Lower lobe of right lung (tissue), 2 donors: ENCODE results near the gene RUNX3. TPM values are rescaled to one million over a fixed set of nuclear protein-coding genes. Genes with fewer than 3 reads are reported as not detected.

Experiments used
- ATAC-seq, 2 donors: fragments of 200-7000 bp; cut with Tn5 transposase; one replicate each; pipeline ENCODE4 v1.9.1; 2020 to 2022; ENCODE audit warnings: mild to moderate bottlenecking in 2 of 2, moderate library complexity in 2 of 2
- DNase-seq: peaks from one replicate; pipeline ENCODE4 v3.0.0-alpha.2; 2020
- H3K27ac ChIP-seq: fragments of 200-600 bp; one replicate; pipeline ENCODE4 v1.8.0; 2022
- H3K27me3 ChIP-seq: fragments of 200-600 bp; one replicate; pipeline ENCODE4 v1.8.0; 2022; ENCODE audit warnings: low read depth
- H3K36me3 ChIP-seq: fragments of 200-600 bp; one replicate; pipeline ENCODE4 v1.8.0; 2022; ENCODE audit warnings: mild to moderate bottlenecking
- H3K4me1 ChIP-seq: fragments of 200-600 bp; one replicate; pipeline ENCODE4 v1.8.0; 2022
- H3K4me3 ChIP-seq: fragments of 200-600 bp; one replicate; pipeline ENCODE4 v1.8.0; 2022; ENCODE audit warnings: mild to moderate bottlenecking
- H3K9me3 ChIP-seq: fragments of 200-600 bp; one replicate; pipeline ENCODE4 v1.8.0; 2022
- CTCF ChIP-seq: fragments of 200-600 bp; IDR thresholded peaks from one replicate; pipeline ENCODE4 v1.8.0; 2022; ENCODE audit warnings: antibody characterized with exemption, mild to moderate bottlenecking
- intact Hi-C: fragments of 100-400 bp; cut with DNase I; formaldehyde crosslinking; loops from one replicate; pipeline ENCODE4 v1.11.0; 2022
- total RNA-seq: library from RNA; stranded (reverse); fragmentation: NEBNext Ultra II Directional; extraction: Animal tissue kit (Norgen Biotek cat#: 25700); gene quantifications from one replicate; pipeline ENCODE4 v1.2.1, GENCODE V29; 2021
- donor health status: DM: no; HTN: yes; CAD: no; lungs with severe emphysema.

The RUNX3 gene
- total RNA-seq, 1 donor from 2014 or later: 13.1 TPM

DNA sequence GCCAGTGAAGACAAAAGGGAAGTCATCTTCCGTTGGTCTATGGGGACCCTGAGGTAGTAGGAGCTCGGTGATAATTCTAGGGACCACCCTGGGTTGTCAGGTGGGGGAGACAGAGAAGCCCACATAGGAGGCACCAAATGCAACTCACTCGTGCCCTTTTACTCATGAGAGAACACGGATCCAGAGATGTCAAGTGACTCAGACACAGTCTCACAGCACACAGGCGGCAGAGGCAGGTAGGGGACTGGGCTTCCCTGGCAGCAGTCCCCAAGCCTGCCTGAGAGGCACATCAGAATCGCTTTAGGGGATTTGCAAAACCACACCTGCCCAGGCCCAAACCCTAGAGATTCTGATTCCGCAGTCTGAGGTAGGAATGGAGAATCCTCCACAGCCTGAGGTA is 31.3 kb upstream of the RUNX3 start:
- Histone ChIP-seq H3K4me1 (no peaks in the 10 kb centered on the region), H3K4me3 (no peak overlapping the region), H3K9me3 (no peaks in the 10 kb centered on the region), H3K27ac (no peak overlapping the region), H3K36me3 (no peaks in the 10 kb centered on the region), H3K27me3 (peaks cover 8% of the 10 kb centered on the region)
- no peak for DNase-seq
- no peak for TF ChIP-seq CTCF
- no peak for ATAC-seq
- intact Hi-C loops: no loop called here

DNA sequence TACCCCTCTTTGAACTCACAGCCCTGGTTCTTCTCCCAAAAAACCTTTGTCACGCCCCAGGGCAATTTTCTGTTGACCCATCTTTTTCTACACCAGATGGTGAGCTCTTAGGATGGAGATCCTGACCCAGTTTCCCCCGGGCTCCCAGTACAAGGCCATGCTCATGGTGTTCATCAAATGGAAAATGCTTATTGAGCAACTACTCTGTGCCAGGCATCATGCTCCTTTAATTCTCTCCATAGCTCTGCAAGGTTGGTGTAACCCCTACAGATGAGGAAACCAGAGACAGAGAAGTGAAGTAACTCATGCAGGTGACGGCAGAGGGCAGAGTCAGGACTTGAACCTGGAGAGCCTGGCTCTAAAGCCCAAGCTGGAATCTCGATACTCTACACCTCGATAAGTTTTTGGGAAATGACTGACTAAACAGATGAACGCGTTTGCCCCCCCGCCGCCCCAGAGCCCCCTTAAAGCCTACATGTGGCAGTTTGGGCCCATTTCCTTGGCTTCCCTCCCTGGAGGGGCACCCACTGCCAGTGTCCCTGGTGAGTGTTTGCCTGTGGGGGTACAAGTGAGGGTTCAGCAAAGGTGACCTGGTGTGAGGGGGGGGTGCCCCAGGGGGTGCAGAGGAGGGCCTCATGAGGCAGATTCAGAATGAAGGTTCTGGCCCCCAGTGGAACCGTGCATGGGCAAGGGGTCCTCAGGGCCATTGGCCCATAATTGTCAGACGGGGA is 30.2 kb upstream of the RUNX3 start:
- intact Hi-C loops: no loop called here
- Histone ChIP-seq H3K27me3 (peaks cover 8% of the 10 kb centered on the region), H3K4me3 (no peak overlapping the region), H3K27ac (no peak overlapping the region), H3K9me3 (no peaks in the 10 kb centered on the region), H3K36me3 (no peaks in the 10 kb centered on the region), H3K4me1 (no peaks in the 10 kb centered on the region)
- DNase-seq (no peak), ATAC-seq (no peak)
- no peak for TF ChIP-seq CTCF

- Histone ChIP-seq H3K27me3 (peaks cover 8% of the 10 kb centered on the region), H3K27ac (no peak overlapping the region), H3K36me3 (no peaks in the 10 kb centered on the region), H3K4me3 (no peak overlapping the region), H3K4me1 (no peaks in the 10 kb centered on the region), H3K9me3 (no peaks in the 10 kb centered on the region)
- intact Hi-C loops: no loop called here
- no peak for DNase-seq
- ATAC-seq: no peak
- no peak for TF ChIP-seq CTCF
Observed at GRCh38 chr1:24959623-24959975, 29.5 kb upstream of the RUNX3 start.

DNA sequence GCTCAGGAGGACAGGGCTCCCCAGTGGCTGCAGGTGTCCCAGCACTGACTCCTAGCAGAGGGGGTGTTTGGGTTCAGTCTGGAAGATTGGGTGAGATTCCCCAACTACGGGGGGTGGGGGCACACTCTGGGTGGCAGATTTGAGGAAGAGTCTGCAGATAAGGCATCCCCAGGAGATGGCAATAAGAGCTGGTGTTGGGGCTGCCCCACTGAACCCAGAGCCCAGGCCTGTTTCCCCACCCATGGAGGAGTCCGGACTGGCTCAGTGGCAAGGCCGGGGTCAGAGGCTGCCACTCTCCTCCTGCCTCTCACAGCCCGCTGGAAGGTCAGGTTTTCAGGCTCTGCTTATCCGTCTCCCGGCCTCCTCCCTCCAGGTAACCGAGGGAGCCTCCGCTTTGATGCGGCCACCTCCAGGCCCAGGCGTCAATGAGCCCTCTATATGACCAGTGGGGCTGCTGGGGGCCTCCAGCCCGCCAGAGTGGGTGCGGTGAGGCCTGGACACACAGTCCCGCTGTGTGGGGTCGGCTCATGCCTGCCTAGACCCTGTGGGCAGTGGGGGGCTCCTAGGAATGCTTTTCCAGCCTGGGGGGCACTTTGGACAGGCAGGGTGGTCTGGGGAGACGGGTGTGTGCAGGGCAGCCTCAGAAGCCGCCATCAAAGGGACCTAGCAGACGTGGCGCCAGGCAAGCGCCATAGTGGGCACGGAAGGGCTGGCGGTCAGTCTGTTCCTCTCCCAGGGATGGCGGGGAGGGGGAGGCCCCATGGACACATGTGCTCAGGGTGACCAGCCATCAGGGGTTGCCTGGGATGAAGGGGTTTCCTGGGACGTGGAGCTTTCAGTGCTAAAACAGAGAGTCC is 28.9 kb upstream of the RUNX3 start:
- intact Hi-C loops: no loop called here

More for the DNA sequence above, 28.9 kb upstream of the RUNX3 start:
- ATAC-seq: no peak
- Histone ChIP-seq H3K27ac (no peak overlapping the region), H3K4me3 (no peak overlapping the region), H3K27me3 (peaks cover 5% of the 10 kb centered on the region), H3K4me1 (no peaks in the 10 kb centered on the region), H3K9me3 (no peaks in the 10 kb centered on the region), H3K36me3 (no peaks in the 10 kb centered on the region)
- no peak for DNase-seq
- no peak for TF ChIP-seq CTCF
